Right cardiac atrium (tissue), 5 donors: ENCODE data around the gene POLR2H. TPM values are rescaled to one million over a fixed set of nuclear protein-coding genes. Genes with fewer than 3 reads are reported as not detected.

Experiments used
- ATAC-seq, 2 donors: fragments of 200-7000 bp; cut with Tn5 transposase; one replicate each; pipeline versions ENCODE4 v1.8.0 to v1.9.1; 2020; ENCODE audit warnings: moderate library complexity in 2 of 2, mild to moderate bottlenecking in 1 of 2
- DNase-seq, 3 donors: peaks; one replicate each; pipeline ENCODE4 v3.0.0-alpha.2; 2020
- H3K27ac ChIP-seq: one replicate; pipeline ENCODE4 v1.5.1; 2013; ENCODE audit warnings: mild to moderate bottlenecking, low read length, control low read depth, moderate library complexity
- H3K27me3 ChIP-seq: one replicate; pipeline ENCODE4 v1.6.1; 2013; ENCODE audit not compliant: control insufficient read depth, insufficient read depth
- H3K4me1 ChIP-seq: one replicate; pipeline ENCODE4 v1.6.1; 2013; ENCODE audit warnings: low read length; ENCODE audit not compliant: control insufficient read depth, insufficient read depth
- H3K4me3 ChIP-seq: one replicate; pipeline ENCODE4 v1.5.1; 2013; ENCODE audit warnings: low read length, control low read depth
- H3K9me3 ChIP-seq: one replicate; pipeline ENCODE4 v1.6.1; 2013; ENCODE audit warnings: low read length; ENCODE audit not compliant: control insufficient read depth
- WGBS: extraction: QIAGEN DNeasy Blood & Tissue Kit; methylation state at CpG from one replicate; pipeline ENCODE4 v1.1.7; 2013; 5-methylcytosine and 5-hydroxymethylcytosine counted together
- intact Hi-C, 4 donors: fragments of 100-400 bp; cut with DNase I; formaldehyde crosslinking; loops; one replicate each; pipeline versions ENCODE4 v1.11.0 to v1.14.0; 2022 to 2023
- polyA plus RNA-seq: library from polyadenylated mRNA; stranded (reverse); fragments of 200-250 nt; gene quantifications from one replicate; pipeline ENCODE4 v1.2.3, GENCODE V29; 2013
- total RNA-seq, 4 donors: library from RNA; stranded (reverse); fragmentation: NEBNext Ultra II Directional; extraction: Animal tissue kit (Norgen Biotek cat#: 25700); gene quantifications; one replicate each; pipeline ENCODE4 v1.2.1, GENCODE V29; 2021
- donor health status: healthy with polysubstance abuse.
- donor health status: DM: no; HTN: yes; CAD: no.
- donor health status: DM: no; HTN: no; CAD: no.
- donor health status: DM: no; HTN: yes; CAD: no; lungs with severe emphysema.
- donor health status: DM: yes; HTN: yes; CAD: no.

The POLR2H gene
- total and polyA plus RNA-seq, 5 donors = 24.4 to 37.6 (median 31.6) TPM

DNA sequence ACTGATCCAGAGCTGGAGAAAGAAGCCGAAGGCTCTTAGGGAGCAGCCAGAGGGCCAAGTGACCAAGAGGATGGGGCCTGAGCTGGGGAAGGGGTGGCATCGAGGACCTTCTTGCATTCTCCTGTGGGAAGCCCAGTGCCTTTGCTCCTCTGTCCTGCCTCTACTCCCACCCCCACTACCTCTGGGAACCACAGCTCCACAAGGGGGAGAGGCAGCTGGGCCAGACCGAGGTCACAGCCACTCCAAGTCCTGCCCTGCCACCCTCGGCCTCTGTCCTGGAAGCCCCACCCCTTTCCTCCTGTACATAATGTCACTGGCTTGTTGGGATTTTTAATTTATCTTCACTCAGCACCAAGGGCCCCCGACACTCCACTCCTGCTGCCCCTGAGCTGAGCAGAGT lies 27.9 kb downstream of the POLR2H start:
- H3K4me1 ChIP-seq = no peaks in the 10 kb centered on the region
- no peak overlapping the region for H3K4me3 ChIP-seq
- WGBS = 57% methylated on average over 5 of the region's 5 CpGs
- intact Hi-C loops = loop anchor here in 1 of 4 donors (10.0 kb wide), 1 partner anchor 385 kb away; no protein-coding TSS in a partner anchor
- DNase-seq (no peak), ATAC-seq (no peak)
- H3K27me3 ChIP-seq = no peaks in the 10 kb centered on the region
- H3K27ac ChIP-seq = no peak overlapping the region
- H3K9me3 ChIP-seq = no peaks in the 10 kb centered on the region

- no peaks in the 10 kb centered on the region for H3K9me3 ChIP-seq
- WGBS = 86% methylated on average over 5 of the region's 5 CpGs
- H3K4me1 ChIP-seq = no peaks in the 10 kb centered on the region
- ATAC-seq (no peak), DNase-seq (no peak)
- H3K4me3 ChIP-seq = no peak overlapping the region
- H3K27me3 ChIP-seq = no peaks in the 10 kb centered on the region
- H3K27ac ChIP-seq = no peak overlapping the region
- intact Hi-C loops = loop anchor here in 1 of 4 donors (10.0 kb wide), 1 partner anchor 385 kb away; no protein-coding TSS in a partner anchor
These were observed 28.5 kb downstream of the POLR2H start for GRCh38 chr3:184389935-184390528.

DNA sequence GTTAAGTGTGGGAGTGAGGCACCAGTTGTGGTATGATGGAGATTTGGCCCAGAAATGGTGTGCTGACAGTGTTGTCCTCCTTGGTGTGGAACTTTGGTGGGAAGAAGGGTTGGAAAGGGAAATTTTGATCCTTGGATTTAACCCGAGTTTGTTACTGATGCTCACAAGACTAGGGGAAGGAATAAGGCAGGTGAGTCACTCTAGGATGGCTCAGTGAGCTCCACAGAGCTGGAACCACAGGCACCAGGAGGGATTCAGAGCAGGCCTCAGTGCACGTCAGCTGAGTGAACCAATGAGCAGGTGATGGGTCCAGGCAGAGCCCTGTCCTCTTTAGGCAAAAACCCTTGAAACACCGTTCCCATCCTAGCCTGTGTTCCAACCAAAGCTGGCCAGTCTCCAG lies 29.8 kb downstream of the POLR2H start:
- ATAC-seq (no peak), DNase-seq (no peak)
- Histone ChIP-seq H3K4me1 (no peaks in the 10 kb centered on the region), H3K4me3 (no peak overlapping the region), H3K9me3 (no peaks in the 10 kb centered on the region), H3K27ac (no peak overlapping the region), H3K27me3 (no peaks in the 10 kb centered on the region)
- WGBS = 70% methylated on average over 3 of the region's 3 CpGs
- intact Hi-C loops = no loop called here

- Histone ChIP-seq H3K27me3 (no peaks in the 10 kb centered on the region), H3K9me3 (no peaks in the 10 kb centered on the region)
- no peak for ATAC-seq
These were observed 33.8 kb downstream of the POLR2H start for GRCh38 chr3:184395320-184395660.

GRCh38 chr3:184399410-184399809 lies 37.9 kb downstream of the POLR2H start:
- no peak overlapping the region for H3K27ac ChIP-seq
- ATAC-seq = peak; percentile 40 to 59
- WGBS = 16% methylated on average over 9 of the region's 9 CpGs
- no peak for DNase-seq
- no peaks in the 10 kb centered on the region for H3K27me3 ChIP-seq
- no peaks in the 10 kb centered on the region for H3K4me1 ChIP-seq
- no peak overlapping the region for H3K4me3 ChIP-seq
- intact Hi-C loops = no loop called here
- no peaks in the 10 kb centered on the region for H3K9me3 ChIP-seq

More at GRCh38 chr3:184395320-184395660, 33.8 kb downstream of the POLR2H start:
- Histone ChIP-seq H3K27ac (no peak overlapping the region), H3K4me1 (no peaks in the 10 kb centered on the region), H3K4me3 (no peak overlapping the region)
- intact Hi-C loops = no loop called here
- no peak for DNase-seq
- WGBS = 78% methylated on average over 5 of the region's 5 CpGs

- no peak for ATAC-seq
- Histone ChIP-seq H3K9me3 (no peaks in the 10 kb centered on the region), H3K27me3 (no peaks in the 10 kb centered on the region), H3K27ac (no peak overlapping the region), H3K4me1 (no peaks in the 10 kb centered on the region), H3K4me3 (no peak overlapping the region)
- DNase-seq = no peak
- 74% methylated on average over 20 of the region's 20 CpGs for WGBS
- intact Hi-C loops = no loop called here
These were observed 43.8 kb downstream of the POLR2H start for GRCh38 chr3:184405075-184406030.

DNA sequence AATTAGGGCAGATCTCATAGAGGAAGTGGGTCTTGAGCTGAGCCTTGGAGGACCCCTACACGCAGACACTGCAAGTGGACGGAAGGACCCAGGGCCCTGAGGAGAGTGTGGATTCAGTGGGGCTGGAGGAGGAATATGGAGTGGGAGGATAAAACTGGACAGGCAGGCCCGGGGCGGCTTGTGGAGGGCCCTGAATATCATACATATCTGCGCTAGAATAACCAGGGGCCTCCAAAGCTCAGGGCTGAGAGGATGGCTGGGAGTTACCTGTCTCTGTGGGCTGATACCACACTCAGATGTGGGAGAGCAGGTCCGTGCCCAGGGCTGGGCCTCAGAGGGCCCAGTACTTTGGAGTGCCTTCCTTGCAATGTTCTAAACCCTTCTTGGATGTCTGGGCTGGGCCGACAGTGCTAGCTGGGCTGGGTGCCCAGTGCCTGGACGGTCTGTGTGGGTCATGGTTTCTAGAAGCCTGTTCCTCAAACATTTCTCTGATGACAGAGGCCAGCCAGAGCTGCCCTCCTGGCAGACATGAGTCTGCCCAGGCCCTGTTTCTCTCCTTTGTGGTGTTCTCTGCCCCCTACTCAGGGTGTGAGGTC lies 47.9 kb downstream of the POLR2H start:
- intact Hi-C loops = no loop called here

GRCh38 chr3:184409946-184410500 lies 48.5 kb downstream of the POLR2H start:
- H3K27ac ChIP-seq = no peak overlapping the region
- DNase-seq (no peak), ATAC-seq (peak in 1 of 2 donors; percentile 20)
- intact Hi-C loops = loop anchor here in 2 of 4 donors (10.0 kb wide), 3 partner anchors 65 to 135 kb away; no protein-coding TSS in a partner anchor
- 66% methylated on average over 12 of the region's 12 CpGs for WGBS
- no peaks in the 10 kb centered on the region for H3K4me1 ChIP-seq
- no peaks in the 10 kb centered on the region for H3K9me3 ChIP-seq
- no peaks in the 10 kb centered on the region for H3K27me3 ChIP-seq
- no peak overlapping the region for H3K4me3 ChIP-seq

More for the DNA sequence above, 47.9 kb downstream of the POLR2H start:
- peak in 1 of 3 donors; percentile 76 for DNase-seq
- 78% methylated on average over 8 of the region's 8 CpGs for WGBS
- no peaks in the 10 kb centered on the region for H3K9me3 ChIP-seq
- no peak for ATAC-seq
- no peak overlapping the region for H3K27ac ChIP-seq
- no peak overlapping the region for H3K4me3 ChIP-seq
- no peaks in the 10 kb centered on the region for H3K4me1 ChIP-seq
- no peaks in the 10 kb centered on the region for H3K27me3 ChIP-seq

DNA sequence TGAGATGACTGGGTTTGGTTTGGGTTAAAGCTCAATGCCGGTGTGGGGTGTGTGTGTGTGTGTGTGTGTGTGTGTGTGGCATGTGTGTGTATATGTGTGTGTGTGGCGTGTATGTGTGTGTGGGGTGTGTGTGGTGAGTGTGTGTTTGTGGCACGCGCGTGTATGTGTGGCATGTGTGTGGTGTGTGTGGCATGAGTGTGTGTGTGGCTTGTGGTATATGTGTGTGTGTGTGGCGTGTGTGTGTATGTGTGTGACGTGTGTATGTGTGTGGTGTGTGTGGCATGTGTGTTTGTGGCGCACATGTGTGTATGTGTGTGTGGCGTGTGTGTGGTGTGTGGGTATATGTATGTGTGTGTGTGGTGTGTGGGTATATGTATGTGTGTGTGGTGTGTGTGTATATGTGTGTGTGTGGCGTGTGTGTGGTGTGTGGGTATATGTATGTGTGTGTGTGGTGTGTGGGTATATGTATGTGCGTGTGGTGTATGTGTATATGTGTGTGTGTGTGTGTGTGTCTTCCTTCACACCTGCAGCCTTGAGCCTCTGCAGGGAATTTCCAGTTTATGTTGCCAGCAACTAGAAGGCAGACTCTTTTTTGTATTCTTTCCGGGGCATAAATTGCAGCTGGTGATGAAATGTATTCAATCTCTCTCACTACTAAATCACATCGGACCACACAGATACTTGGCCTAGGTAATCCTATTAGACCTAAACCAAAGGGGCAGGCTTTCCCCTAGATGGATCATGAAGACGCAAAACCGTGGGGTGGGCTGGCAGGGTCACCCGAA lies 53.1 kb downstream of the POLR2H start:
- Histone ChIP-seq H3K9me3 (no peaks in the 10 kb centered on the region), H3K4me3 (no peak overlapping the region), H3K4me1 (no peaks in the 10 kb centered on the region), H3K27me3 (no peaks in the 10 kb centered on the region), H3K27ac (no peak overlapping the region)
- 81% methylated on average over 16 of the region's 16 CpGs for WGBS
- DNase-seq (no peak), ATAC-seq (no peak)
- intact Hi-C loops = loop anchor here in 3 of 4 donors (5.0 to 10.0 kb wide), 4 partner anchors 60 to 130 kb away; no protein-coding TSS in a partner anchor

DNA sequence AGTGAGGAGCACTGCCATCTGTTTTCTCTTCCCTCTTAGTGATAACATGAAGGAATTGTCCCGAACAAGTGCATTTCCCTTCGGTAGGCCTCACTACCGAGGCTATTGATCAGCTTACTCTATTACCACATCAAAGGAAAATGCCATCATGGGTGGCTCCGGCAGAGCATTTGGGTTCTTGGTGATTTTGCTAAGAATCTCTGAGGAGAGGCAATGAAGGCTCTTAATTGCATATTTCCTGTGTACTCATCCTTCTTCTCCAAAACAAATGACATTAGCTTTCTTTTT lies 53.6 kb downstream of the POLR2H start:
- intact Hi-C loops = loop anchor here in 3 of 4 donors (5.0 to 10.0 kb wide), 4 partner anchors 60 to 130 kb away; no protein-coding TSS in a partner anchor
- WGBS = 65% methylated on average over 4 of the region's 4 CpGs
- no peaks in the 10 kb centered on the region for H3K4me1 ChIP-seq
- H3K4me3 ChIP-seq = no peak overlapping the region
- ATAC-seq = no peak
- no peaks in the 10 kb centered on the region for H3K27me3 ChIP-seq
- no peak overlapping the region for H3K27ac ChIP-seq
- no peaks in the 10 kb centered on the region for H3K9me3 ChIP-seq
- DNase-seq = no peak
